ENCODE results near the gene TENT5C.
A peak's percentile ranks its signal among the peaks of the same experiment; 100 is the strongest.

Gene TENT5C

GRCh38 chr1:117655220-117655577 lies 49.4 kb downstream of the TENT5C start:
- peaks cover 79% of the 10 kb centered on the region for H3K4me1 ChIP-seq (ENCODE audit: insufficient read depth, low read length, poor library complexity, severe bottlenecking)
- H3K27me3 ChIP-seq (ENCODE audit: insufficient read depth, low read length, poor library complexity, severe bottlenecking), result no peaks in the 10 kb centered on the region
- no peak overlapping the region for H3K9ac ChIP-seq (ENCODE audit: low read depth, low read length, poor library complexity, severe bottlenecking)
- no peaks in the 10 kb centered on the region for H4K20me1 ChIP-seq (ENCODE audit: insufficient read depth, low read length, poor library complexity, severe bottlenecking)
- H3K4me3 ChIP-seq (ENCODE audit: low read length, poor library complexity, severe bottlenecking), result no peak overlapping the region
- no peaks in the 10 kb centered on the region for H3K36me3 ChIP-seq (ENCODE audit: insufficient read depth, low read length)
- no peaks in the 10 kb centered on the region for H3K9me3 ChIP-seq (ENCODE audit: insufficient read depth, low read depth, low read length)
- H3K4me2 ChIP-seq (ENCODE audit: low read depth, low read length, poor library complexity, severe bottlenecking), result peak overlapping the region; percentile 77
- H3K79me2 ChIP-seq (ENCODE audit: insufficient read depth, low read length), result no peaks in the 10 kb centered on the region
- no peak for TF ChIP-seq EZH2phosphoT487 (IDR thresholded peaks at IDR 0.05; ENCODE audit: borderline replicate concordance)
- TF ChIP-seq CTCF (conservative IDR thresholded peaks at IDR 0.05; ENCODE audit: low read length), result no peak
- no peaks in the 10 kb centered on the region for H3K9me2 ChIP-seq (replicated peaks; ENCODE audit: low read depth, low read length)
- no peaks in the 10 kb centered on the region for H3F3A ChIP-seq (ENCODE audit: low read depth)
- no peak overlapping the region for H2AFZ ChIP-seq (ENCODE audit: low read length)

- Histone ChIP-seq H3K9ac (ENCODE audit: low read depth, low read length, poor library complexity, severe bottlenecking) (peak overlapping the region; percentile 4), H3K9me3 (ENCODE audit: insufficient read depth, low read depth, low read length) (no peaks in the 10 kb centered on the region), H3K36me3 (ENCODE audit: insufficient read depth, low read length) (no peaks in the 10 kb centered on the region), H2AFZ (ENCODE audit: low read length) (0 out of 2 replicates have a peak overlapping the region, but pooled peaks have one; percentile 14), H3K27me3 (ENCODE audit: insufficient read depth, low read length, poor library complexity, severe bottlenecking) (no peaks in the 10 kb centered on the region), H3K4me2 (ENCODE audit: low read depth, low read length, poor library complexity, severe bottlenecking) (peak overlapping the region; percentile 62), H3F3A (ENCODE audit: low read depth) (no peaks in the 10 kb centered on the region), H3K79me2 (ENCODE audit: insufficient read depth, low read length) (no peaks in the 10 kb centered on the region), H4K20me1 (ENCODE audit: insufficient read depth, low read length, poor library complexity, severe bottlenecking) (no peaks in the 10 kb centered on the region), H3K4me3 (ENCODE audit: low read length, poor library complexity, severe bottlenecking) (peak overlapping the region; percentile 53), H3K4me1 (ENCODE audit: insufficient read depth, low read length, poor library complexity, severe bottlenecking) (peaks cover 89% of the 10 kb centered on the region), H3K9me2 (replicated peaks; ENCODE audit: low read depth, low read length) (no peaks in the 10 kb centered on the region)
- TF ChIP-seq CTCF (conservative IDR thresholded peaks at IDR 0.05; ENCODE audit: low read length) (no peak), EZH2phosphoT487 (IDR thresholded peaks at IDR 0.05; ENCODE audit: borderline replicate concordance) (no peak)
Measured at GRCh38 chr1:117656202-117656641, 50.4 kb downstream of the TENT5C start.

- no peak for TF ChIP-seq EZH2phosphoT487 (IDR thresholded peaks at IDR 0.05; ENCODE audit: borderline replicate concordance)
- no peak for TF ChIP-seq CTCF (conservative IDR thresholded peaks at IDR 0.05; ENCODE audit: low read length)
- Histone ChIP-seq H3K9me2 (replicated peaks; ENCODE audit: low read depth, low read length) (no peaks in the 10 kb centered on the region), H4K20me1 (ENCODE audit: insufficient read depth, low read length, poor library complexity, severe bottlenecking) (no peaks in the 10 kb centered on the region), H3K27me3 (ENCODE audit: insufficient read depth, low read length, poor library complexity, severe bottlenecking) (no peaks in the 10 kb centered on the region), H3F3A (ENCODE audit: low read depth) (no peaks in the 10 kb centered on the region), H3K4me1 (ENCODE audit: insufficient read depth, low read length, poor library complexity, severe bottlenecking) (peaks cover 88% of the 10 kb centered on the region), H3K9me3 (ENCODE audit: insufficient read depth, low read depth, low read length) (no peaks in the 10 kb centered on the region), H2AFZ (ENCODE audit: low read length) (no peak overlapping the region), H3K4me3 (ENCODE audit: low read length, poor library complexity, severe bottlenecking) (no peak overlapping the region), H3K79me2 (ENCODE audit: insufficient read depth, low read length) (no peaks in the 10 kb centered on the region), H3K4me2 (ENCODE audit: low read depth, low read length, poor library complexity, severe bottlenecking) (peak overlapping the region; percentile 62), H3K36me3 (ENCODE audit: insufficient read depth, low read length) (no peaks in the 10 kb centered on the region), H3K9ac (ENCODE audit: low read depth, low read length, poor library complexity, severe bottlenecking) (peak overlapping the region; percentile 4)
Measured at GRCh38 chr1:117657031-117657430, 51.2 kb downstream of the TENT5C start.
